ENCODE data around the gene LPIN1. TPM values are rescaled to one million over a fixed set of nuclear protein-coding genes. Genes with fewer than 3 reads are reported as not detected.

Gene LPIN1
- total and polyA plus RNA-seq, 2 of the 8 experiments (the other 6 are each of a cell fraction or from before 2014, with no cell fraction given): 4.3 to 9.8 TPM

DNA sequence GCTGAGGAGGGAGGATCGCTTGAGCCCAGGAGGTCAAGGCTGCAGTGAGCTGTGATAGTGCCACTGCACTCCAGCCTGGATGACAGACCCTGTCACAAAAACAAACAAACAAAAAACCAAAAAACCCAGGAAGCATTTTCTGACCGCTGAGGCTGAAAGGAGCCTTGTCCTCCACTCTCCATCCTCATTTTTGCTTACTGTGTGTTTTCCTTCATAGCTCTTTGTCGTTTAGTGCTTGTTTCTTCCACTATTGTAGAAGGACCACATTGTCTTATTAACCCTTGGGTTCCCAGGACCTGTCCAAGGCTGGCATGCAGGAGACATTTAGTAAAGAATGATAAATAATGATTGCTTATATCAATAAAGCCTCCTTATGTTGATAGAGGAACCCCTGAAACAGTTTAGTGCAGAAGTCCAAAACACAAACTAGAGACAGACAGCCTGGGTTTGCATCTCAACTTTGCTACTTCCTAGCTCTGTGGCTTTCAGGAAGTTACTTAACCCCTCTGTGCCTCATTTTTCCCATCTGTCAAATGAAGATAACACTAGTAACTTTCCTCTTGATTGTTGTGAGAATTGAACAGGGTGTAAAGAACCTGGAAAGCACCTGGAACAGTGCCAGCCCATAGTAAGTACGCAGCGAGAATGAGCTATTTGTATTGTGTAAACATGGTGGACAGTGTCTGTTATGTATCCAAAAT lies 126.0 kb downstream of the LPIN1 start (continued):
- TF ChIP-seq, protein P1, sequence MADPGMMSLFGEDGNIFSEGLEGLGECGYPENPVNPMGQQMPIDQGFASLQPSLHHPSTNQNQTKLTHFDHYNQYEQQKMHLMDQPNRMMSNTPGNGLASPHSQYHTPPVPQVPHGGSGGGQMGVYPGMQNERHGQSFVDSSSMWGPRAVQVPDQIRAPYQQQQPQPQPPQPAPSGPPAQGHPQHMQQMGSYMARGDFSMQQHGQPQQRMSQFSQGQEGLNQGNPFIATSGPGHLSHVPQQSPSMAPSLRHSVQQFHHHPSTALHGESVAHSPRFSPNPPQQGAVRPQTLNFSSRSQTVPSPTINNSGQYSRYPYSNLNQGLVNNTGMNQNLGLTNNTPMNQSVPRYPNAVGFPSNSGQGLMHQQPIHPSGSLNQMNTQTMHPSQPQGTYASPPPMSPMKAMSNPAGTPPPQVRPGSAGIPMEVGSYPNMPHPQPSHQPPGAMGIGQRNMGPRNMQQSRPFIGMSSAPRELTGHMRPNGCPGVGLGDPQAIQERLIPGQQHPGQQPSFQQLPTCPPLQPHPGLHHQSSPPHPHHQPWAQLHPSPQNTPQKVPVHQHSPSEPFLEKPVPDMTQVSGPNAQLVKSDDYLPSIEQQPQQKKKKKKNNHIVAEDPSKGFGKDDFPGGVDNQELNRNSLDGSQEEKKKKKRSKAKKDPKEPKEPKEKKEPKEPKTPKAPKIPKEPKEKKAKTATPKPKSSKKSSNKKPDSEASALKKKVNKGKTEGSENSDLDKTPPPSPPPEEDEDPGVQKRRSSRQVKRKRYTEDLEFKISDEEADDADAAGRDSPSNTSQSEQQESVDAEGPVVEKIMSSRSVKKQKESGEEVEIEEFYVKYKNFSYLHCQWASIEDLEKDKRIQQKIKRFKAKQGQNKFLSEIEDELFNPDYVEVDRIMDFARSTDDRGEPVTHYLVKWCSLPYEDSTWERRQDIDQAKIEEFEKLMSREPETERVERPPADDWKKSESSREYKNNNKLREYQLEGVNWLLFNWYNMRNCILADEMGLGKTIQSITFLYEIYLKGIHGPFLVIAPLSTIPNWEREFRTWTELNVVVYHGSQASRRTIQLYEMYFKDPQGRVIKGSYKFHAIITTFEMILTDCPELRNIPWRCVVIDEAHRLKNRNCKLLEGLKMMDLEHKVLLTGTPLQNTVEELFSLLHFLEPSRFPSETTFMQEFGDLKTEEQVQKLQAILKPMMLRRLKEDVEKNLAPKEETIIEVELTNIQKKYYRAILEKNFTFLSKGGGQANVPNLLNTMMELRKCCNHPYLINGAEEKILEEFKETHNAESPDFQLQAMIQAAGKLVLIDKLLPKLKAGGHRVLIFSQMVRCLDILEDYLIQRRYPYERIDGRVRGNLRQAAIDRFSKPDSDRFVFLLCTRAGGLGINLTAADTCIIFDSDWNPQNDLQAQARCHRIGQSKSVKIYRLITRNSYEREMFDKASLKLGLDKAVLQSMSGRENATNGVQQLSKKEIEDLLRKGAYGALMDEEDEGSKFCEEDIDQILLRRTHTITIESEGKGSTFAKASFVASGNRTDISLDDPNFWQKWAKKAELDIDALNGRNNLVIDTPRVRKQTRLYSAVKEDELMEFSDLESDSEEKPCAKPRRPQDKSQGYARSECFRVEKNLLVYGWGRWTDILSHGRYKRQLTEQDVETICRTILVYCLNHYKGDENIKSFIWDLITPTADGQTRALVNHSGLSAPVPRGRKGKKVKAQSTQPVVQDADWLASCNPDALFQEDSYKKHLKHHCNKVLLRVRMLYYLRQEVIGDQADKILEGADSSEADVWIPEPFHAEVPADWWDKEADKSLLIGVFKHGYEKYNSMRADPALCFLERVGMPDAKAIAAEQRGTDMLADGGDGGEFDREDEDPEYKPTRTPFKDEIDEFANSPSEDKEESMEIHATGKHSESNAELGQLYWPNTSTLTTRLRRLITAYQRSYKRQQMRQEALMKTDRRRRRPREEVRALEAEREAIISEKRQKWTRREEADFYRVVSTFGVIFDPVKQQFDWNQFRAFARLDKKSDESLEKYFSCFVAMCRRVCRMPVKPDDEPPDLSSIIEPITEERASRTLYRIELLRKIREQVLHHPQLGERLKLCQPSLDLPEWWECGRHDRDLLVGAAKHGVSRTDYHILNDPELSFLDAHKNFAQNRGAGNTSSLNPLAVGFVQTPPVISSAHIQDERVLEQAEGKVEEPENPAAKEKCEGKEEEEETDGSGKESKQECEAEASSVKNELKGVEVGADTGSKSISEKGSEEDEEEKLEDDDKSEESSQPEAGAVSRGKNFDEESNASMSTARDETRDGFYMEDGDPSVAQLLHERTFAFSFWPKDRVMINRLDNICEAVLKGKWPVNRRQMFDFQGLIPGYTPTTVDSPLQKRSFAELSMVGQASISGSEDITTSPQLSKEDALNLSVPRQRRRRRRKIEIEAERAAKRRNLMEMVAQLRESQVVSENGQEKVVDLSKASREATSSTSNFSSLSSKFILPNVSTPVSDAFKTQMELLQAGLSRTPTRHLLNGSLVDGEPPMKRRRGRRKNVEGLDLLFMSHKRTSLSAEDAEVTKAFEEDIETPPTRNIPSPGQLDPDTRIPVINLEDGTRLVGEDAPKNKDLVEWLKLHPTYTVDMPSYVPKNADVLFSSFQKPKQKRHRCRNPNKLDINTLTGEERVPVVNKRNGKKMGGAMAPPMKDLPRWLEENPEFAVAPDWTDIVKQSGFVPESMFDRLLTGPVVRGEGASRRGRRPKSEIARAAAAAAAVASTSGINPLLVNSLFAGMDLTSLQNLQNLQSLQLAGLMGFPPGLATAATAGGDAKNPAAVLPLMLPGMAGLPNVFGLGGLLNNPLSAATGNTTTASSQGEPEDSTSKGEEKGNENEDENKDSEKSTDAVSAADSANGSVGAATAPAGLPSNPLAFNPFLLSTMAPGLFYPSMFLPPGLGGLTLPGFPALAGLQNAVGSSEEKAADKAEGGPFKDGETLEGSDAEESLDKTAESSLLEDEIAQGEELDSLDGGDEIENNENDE (IDR thresholded peaks at IDR 0.05; ENCODE audit: insufficient replicate concordance, low read length): no peak
- TF ChIP-seq, protein P2, sequence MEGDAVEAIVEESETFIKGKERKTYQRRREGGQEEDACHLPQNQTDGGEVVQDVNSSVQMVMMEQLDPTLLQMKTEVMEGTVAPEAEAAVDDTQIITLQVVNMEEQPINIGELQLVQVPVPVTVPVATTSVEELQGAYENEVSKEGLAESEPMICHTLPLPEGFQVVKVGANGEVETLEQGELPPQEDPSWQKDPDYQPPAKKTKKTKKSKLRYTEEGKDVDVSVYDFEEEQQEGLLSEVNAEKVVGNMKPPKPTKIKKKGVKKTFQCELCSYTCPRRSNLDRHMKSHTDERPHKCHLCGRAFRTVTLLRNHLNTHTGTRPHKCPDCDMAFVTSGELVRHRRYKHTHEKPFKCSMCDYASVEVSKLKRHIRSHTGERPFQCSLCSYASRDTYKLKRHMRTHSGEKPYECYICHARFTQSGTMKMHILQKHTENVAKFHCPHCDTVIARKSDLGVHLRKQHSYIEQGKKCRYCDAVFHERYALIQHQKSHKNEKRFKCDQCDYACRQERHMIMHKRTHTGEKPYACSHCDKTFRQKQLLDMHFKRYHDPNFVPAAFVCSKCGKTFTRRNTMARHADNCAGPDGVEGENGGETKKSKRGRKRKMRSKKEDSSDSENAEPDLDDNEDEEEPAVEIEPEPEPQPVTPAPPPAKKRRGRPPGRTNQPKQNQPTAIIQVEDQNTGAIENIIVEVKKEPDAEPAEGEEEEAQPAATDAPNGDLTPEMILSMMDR (IDR thresholded peaks at IDR 0.05; ENCODE audit: control extremely low read depth in 1 of 3, insufficient read depth in 1 of 3, low read depth in 1 of 3, low read length in 3 of 3): no peak
- TF ChIP-seq CTBP2 (IDR thresholded peaks at IDR 0.05; ENCODE audit: borderline replicate concordance, insufficient read depth, insufficient read length, low read length) (no peak), SAP30 (IDR thresholded peaks at IDR 0.05; ENCODE audit: insufficient read depth, insufficient replicate concordance, low read length) (no peak), TBP (IDR thresholded peaks at IDR 0.05; ENCODE audit: low read depth, low read length) (no peak), NRF1 (IDR thresholded peaks at IDR 0.05; ENCODE audit: low read depth, low read length) (no peak), SP4 (IDR thresholded peaks at IDR 0.05; ENCODE audit: low read length) (no peak)

All from H1 (cell line).